SJCRH30 (cell line): Measurements from ENCODE around the gene HS3ST1. TPM values are rescaled to one million over a fixed set of nuclear protein-coding genes. Genes with fewer than 3 reads are reported as not detected.
"Not testable (repeated sequence)": the region's sequence is repeated elsewhere in the genome, so short reads cannot be mapped to it uniquely, and the experiment has no call there.

ENCODE experiments used
- DNase-seq, 2 experiments: peaks; one replicate each; pipeline ENCODE4 v3.0.0-alpha.2; 2015 to 2020
- H3K27ac ChIP-seq: fragments of 250-450 bp; sonication (Bioruptor Pico); 2 replicates; pipeline ENCODE4 v1.5.1; 2020; ENCODE audit warnings: mild to moderate bottlenecking, moderate library complexity
- H3K27me3 ChIP-seq: fragments of 250-450 bp; sonication (Bioruptor Pico); 2 replicates; pipeline ENCODE4 v1.5.1; 2020; ENCODE audit warnings: mild to moderate bottlenecking, moderate library complexity
- H3K36me3 ChIP-seq: fragments of 250-450 bp; sonication (Bioruptor Pico); 2 replicates; pipeline ENCODE4 v1.5.1; 2020; ENCODE audit warnings: mild to moderate bottlenecking, moderate library complexity
- H3K4me1 ChIP-seq: fragments of 250-450 bp; sonication (Bioruptor Pico); 2 replicates; pipeline ENCODE4 v1.5.1; 2020; ENCODE audit warnings: mild to moderate bottlenecking, moderate library complexity
- H3K4me3 ChIP-seq: fragments of 250-450 bp; sonication (Bioruptor Pico); 2 replicates; pipeline ENCODE4 v1.5.1; 2020; ENCODE audit warnings: mild to moderate bottlenecking, moderate library complexity
- H3K9me3 ChIP-seq: fragments of 250-450 bp; sonication (Bioruptor Pico); replicated peaks from 2 replicates; pipeline ENCODE4 v1.5.1; 2020; ENCODE audit warnings: mild to moderate bottlenecking, moderate library complexity
- total RNA-seq: library from RNA; depleted of rRNA; stranded (reverse); fragments of >200 nt; shearing (Covaris generic); gene quantifications from 2 replicates; pipeline ENCODE4 v1.2.3, GENCODE V29; 2014

Gene HS3ST1
- total RNA-seq, 1 experiment from 2014 or later = not detected

DNA sequence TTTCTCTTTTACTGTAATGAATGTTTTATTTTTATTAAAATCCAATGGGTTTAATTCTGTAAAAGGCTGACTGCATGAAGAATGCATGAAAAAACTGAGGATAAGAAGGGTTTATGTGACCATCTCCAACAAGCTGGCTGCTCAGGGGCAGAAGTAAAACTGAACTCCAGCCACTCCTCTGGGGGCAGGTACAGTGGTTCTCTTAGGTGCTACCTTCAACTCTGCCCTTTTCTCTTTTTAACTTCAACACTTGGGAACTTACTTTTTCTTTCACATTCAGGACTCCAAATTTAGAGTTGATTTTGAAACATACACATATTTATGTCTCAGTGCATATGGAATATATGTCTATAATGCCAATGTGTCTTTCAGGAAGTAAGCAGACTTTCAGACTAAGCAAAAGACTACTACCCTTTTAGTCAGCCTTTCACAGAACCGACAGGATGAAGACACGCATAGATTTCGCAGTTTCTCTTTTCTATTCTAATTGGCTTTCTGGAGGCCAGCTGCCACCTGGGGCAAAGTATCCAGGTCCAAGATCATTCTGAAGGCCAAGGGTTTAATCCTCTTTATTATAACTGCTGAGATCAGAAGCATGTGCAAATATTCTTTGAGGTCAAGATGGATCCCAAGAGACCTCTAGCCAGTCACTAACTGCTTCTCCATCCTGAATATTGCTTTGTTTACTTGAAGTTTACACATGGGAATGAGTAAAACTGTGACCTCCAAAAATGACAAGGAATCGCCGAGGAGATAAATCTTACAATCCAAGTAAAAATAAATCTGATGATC lies 30.7 kb downstream of the HS3ST1 start:
- Histone ChIP-seq H3K9me3 (no peaks in the 10 kb centered on the region), H3K4me1 (no peaks in the 10 kb centered on the region), H3K27ac (no peak overlapping the region), H3K36me3 (no peaks in the 10 kb centered on the region), H3K4me3 (no peak overlapping the region), H3K27me3 (no peaks in the 10 kb centered on the region)
- DNase-seq = no peak

DNA sequence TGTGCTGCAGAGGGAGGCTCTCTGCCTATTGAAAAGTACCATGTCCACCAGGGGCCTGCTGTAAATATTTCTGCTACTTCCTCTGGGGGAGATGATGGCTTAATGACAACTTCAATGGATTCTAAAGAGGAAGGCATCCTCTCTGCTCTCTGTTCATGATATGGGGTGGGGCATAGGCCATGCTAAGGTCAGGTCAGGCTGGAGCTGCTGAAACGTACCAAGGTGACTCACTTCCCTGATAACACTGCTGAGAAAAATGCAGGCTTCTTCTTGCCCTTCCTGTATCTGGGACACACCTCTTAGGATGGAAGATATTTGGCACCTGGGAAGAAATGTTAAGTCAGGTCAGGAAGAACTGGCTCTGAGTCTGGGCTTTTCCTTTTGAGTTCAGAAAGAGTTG lies 31.5 kb downstream of the HS3ST1 start:
- no peaks in the 10 kb centered on the region for H3K4me1 ChIP-seq
- H3K27ac ChIP-seq = no peak overlapping the region
- no peak for DNase-seq
- H3K36me3 ChIP-seq = no peaks in the 10 kb centered on the region
- no peaks in the 10 kb centered on the region for H3K27me3 ChIP-seq
- no peaks in the 10 kb centered on the region for H3K9me3 ChIP-seq
- no peak overlapping the region for H3K4me3 ChIP-seq

DNA sequence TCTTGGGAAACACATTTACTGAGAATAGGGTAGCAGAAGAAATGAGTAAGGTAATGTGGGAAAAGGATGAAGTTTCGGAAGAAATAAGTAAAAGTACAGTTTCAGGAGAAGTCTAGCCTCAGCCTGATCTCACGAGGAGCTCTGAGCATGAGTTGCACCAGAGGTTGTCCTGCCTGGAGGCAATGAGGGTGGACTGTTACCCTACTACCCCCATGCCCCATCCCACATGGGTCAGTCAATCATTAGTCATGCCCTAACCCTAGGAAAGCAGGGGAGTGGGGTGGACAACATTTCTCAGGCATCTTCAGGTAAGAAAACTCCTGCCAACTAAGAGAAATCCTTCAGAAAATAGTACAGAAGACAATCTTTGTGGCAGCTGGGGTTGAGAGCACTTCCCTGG lies 35.1 kb downstream of the HS3ST1 start:
- H3K4me1 ChIP-seq = no peaks in the 10 kb centered on the region
- no peaks in the 10 kb centered on the region for H3K27me3 ChIP-seq

DNA sequence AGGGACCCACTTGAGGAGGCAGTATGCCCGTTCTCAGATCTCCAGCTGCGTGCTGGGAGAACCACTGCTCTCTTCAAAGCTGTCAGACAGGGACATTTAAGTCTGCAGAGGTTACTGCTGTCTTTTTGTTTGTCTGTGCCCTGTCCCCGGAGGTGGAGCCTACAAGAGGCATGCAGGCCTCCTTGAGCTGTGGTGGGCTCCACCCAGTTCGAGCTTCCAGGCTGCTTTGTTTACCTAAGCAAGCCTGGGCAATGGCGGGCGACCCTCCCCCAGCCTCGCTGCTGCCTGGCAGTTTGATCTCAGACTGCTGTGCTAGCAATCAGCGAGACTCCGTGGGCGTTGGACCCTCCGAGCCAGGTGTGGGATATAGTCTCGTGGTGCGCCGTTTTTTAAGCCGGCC lies 44.6 kb downstream of the HS3ST1 start:
- H3K27ac ChIP-seq, H3K4me3 ChIP-seq, H3K9me3 ChIP-seq, DNase-seq, H3K4me1 ChIP-seq, H3K36me3 ChIP-seq, H3K27me3 ChIP-seq: not testable (repeated sequence)

More for the DNA sequence above, 35.1 kb downstream of the HS3ST1 start:
- DNase-seq = no peak
- Histone ChIP-seq H3K9me3 (no peaks in the 10 kb centered on the region), H3K4me3 (no peak overlapping the region), H3K36me3 (no peaks in the 10 kb centered on the region), H3K27ac (no peak overlapping the region)

DNA sequence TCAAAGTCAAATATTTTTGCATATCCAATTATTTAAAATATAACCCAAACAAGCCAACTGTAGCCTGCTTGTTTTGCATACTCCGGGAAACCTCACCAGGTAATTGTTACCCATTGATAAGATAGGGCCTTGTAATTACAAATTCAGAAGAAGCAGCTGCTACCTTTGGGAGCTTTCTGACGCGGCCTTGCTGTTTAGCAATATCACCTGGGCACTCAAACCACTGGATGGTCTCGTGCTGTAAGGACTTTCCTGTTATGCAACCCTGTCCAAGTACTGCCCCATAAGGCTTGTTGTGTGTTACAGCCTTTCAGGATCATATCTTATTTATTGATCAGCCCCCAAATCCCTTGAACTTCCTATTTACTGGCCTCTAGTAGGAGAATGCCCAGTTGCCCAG lies 52.1 kb downstream of the HS3ST1 start:
- no peak for DNase-seq
- no peaks in the 10 kb centered on the region for H3K36me3 ChIP-seq

DNA sequence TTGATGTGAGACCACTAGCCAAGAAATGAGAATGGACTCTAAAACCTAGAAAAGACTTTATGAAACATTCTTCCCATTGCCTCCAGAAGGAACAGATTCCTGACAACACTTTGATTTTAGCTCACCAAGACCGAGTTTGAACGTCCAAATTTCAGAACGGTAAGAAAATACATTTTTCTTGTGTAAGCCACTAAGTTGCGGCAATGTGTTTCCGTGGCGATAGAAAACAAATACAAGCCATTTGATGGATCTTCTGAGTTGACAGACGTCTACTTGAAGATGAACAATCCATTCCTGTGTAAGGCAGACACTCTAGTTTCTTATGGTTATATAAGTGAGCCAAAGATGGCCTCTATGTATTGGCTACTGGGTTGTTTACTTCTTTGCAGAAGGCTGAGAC lies 52.5 kb downstream of the HS3ST1 start:
- DNase-seq = no peak
- no peaks in the 10 kb centered on the region for H3K36me3 ChIP-seq
- H3K4me3 ChIP-seq = no peak overlapping the region
- no peaks in the 10 kb centered on the region for H3K4me1 ChIP-seq
- no peaks in the 10 kb centered on the region for H3K27me3 ChIP-seq
- H3K27ac ChIP-seq = no peak overlapping the region
- 0 out of 2 replicates have a peak, but pooled peaks cover 2% of the 10 kb centered on the region for H3K9me3 ChIP-seq

More for the DNA sequence above, 52.1 kb downstream of the HS3ST1 start:
- no peaks in the 10 kb centered on the region for H3K4me1 ChIP-seq
- H3K9me3 ChIP-seq = 0 out of 2 replicates have a peak, but pooled peaks cover 2% of the 10 kb centered on the region
- H3K4me3 ChIP-seq = no peak overlapping the region
- H3K27me3 ChIP-seq = no peaks in the 10 kb centered on the region
- no peak overlapping the region for H3K27ac ChIP-seq

DNA sequence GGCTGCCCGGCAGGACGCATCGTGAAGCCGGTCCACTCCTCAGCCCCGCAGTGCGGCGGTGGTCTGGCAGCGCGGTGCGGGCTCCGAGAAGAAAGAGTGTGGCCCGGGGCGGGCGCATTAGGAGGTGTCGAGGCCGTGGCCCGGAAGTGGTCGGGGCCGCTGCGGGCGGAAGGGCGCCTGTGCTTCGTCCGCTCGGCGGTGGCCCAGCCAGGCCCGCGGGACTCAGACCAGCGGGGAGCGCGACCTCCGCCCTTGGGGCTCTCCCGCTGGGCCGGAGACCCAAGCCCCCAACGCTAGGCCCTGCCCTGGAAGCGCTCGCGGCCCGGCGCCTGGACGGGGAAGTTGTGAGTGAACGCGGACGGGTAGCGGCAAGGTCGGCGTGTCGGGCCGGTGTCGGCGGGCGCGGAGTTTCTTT lies 60.0 kb downstream of the HS3ST1 start:
- H3K4me1 ChIP-seq = no peaks in the 10 kb centered on the region
- H3K27me3 ChIP-seq = no peaks in the 10 kb centered on the region
- no peaks in the 10 kb centered on the region for H3K36me3 ChIP-seq
- DNase-seq = no peak
- no peak overlapping the region for H3K4me3 ChIP-seq
- H3K9me3 ChIP-seq = no peaks in the 10 kb centered on the region
- no peak overlapping the region for H3K27ac ChIP-seq

DNA sequence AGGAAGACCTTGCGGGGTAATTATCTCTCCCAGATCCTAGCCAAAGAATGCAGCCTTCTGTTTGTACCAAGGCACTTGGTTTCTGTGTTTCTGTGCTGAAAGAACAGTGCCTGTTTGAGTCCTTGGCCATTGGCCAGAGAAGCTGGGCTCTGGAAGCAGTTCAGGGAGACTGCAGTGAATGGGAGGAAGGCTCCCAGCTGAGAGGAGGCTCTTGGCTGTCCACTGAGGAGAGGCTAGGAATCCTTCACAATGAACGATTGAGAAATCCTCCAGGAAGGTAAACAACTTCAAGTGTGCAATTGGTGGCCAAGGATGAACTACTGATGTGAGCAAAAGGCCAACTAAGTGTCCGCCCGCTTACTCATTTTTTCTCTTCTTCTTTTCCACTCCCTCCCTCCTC lies 61.3 kb downstream of the HS3ST1 start:
- Histone ChIP-seq H3K27ac (no peak overlapping the region), H3K4me3 (no peak overlapping the region), H3K9me3 (no peaks in the 10 kb centered on the region), H3K4me1 (no peaks in the 10 kb centered on the region), H3K27me3 (no peaks in the 10 kb centered on the region), H3K36me3 (no peaks in the 10 kb centered on the region)
- DNase-seq = peak in 1 of 2 experiments; percentile 11

DNA sequence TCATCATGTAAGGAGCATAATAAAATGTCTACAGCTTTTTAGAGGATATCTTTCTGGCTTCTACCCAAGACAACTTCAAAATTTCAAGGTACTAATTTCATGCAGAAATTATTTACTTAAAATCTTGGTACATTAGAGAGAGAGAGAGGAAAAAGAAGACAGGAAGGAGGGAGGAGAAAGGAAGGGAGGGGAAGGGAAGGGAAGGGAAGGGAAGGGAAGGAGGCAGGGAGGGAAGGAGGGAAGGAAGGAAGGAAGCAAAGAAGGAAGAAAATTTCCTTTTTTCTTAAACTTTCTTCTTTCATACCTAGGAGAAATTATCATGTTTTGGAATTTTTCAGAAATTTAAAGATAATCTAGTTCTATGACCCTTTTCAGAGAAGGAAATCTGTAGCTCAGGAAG lies 61.8 kb downstream of the HS3ST1 start:
- DNase-seq = no peak
- H3K4me3 ChIP-seq = no peak overlapping the region
- no peaks in the 10 kb centered on the region for H3K36me3 ChIP-seq
- H3K9me3 ChIP-seq = no peaks in the 10 kb centered on the region
- H3K27ac ChIP-seq = no peak overlapping the region
- no peaks in the 10 kb centered on the region for H3K27me3 ChIP-seq
- no peaks in the 10 kb centered on the region for H3K4me1 ChIP-seq

DNA sequence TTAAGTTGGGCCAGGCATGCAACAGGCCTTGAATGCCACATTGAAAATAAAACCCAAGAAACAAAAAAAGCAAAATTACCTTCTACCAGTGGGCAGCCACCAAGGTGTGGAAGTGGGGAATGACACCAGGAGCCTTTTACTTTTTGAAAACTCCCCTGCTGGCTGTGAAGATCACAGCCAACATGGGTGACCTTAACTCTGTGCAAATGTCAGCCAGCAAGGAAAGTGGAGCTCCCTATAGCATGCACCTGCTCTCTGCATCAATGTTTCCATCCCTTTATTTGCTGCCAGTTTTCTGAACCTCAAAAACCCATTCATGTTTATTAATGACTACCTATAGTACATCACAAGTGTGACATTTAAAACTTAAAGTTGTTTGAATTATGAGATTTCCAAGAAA lies 63.7 kb downstream of the HS3ST1 start:
- Histone ChIP-seq H3K4me1 (no peaks in the 10 kb centered on the region), H3K27me3 (no peaks in the 10 kb centered on the region), H3K36me3 (no peaks in the 10 kb centered on the region), H3K9me3 (no peaks in the 10 kb centered on the region), H3K4me3 (no peak overlapping the region), H3K27ac (no peak overlapping the region)
- no peak for DNase-seq

DNA sequence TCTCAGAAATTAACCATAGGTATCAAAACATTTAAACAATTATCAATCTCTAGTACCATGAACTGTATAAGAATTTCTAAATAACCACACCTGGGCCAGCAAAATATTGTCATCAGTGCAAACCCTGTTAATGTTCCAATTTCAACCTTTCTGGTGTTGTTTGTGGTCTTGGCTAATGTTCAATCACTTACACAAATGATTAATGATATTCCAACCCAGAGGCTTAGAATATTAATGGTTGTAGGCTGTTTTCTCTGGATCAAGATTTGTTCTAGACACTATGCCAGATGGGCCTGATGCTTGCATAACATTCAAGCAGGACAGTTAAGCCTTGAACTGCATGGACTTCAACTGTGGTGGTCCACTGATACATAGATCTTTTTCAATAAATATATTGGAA lies 69.1 kb downstream of the HS3ST1 start:
- no peak for DNase-seq
- no peaks in the 10 kb centered on the region for H3K4me1 ChIP-seq
- H3K27me3 ChIP-seq = no peaks in the 10 kb centered on the region
- no peak overlapping the region for H3K4me3 ChIP-seq
- no peaks in the 10 kb centered on the region for H3K9me3 ChIP-seq
- H3K36me3 ChIP-seq = no peaks in the 10 kb centered on the region
- no peak overlapping the region for H3K27ac ChIP-seq

DNA sequence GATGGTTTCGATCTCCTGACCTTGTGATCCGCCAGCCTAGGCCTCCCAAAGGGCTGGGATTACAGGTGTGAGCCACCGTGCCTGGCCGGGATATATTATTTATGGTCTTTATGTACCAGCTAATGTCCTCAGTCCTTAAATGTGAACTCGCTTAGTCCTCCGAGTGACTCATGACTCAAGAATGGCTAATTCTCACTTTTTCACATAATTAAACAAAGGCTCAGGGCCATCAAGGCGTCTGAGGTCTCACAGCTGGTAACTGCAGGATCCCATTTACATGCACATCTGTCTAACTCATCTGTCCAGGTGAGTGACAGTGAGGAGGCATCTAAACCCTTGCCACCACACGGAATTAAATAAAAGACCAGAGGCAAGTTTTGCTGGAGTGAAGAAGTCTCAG lies 73.5 kb downstream of the HS3ST1 start:
- no peak overlapping the region for H3K4me3 ChIP-seq
- no peak for DNase-seq
- H3K27ac ChIP-seq = no peak overlapping the region
- no peaks in the 10 kb centered on the region for H3K9me3 ChIP-seq
- no peaks in the 10 kb centered on the region for H3K27me3 ChIP-seq
- H3K4me1 ChIP-seq = no peaks in the 10 kb centered on the region
- no peaks in the 10 kb centered on the region for H3K36me3 ChIP-seq

DNA sequence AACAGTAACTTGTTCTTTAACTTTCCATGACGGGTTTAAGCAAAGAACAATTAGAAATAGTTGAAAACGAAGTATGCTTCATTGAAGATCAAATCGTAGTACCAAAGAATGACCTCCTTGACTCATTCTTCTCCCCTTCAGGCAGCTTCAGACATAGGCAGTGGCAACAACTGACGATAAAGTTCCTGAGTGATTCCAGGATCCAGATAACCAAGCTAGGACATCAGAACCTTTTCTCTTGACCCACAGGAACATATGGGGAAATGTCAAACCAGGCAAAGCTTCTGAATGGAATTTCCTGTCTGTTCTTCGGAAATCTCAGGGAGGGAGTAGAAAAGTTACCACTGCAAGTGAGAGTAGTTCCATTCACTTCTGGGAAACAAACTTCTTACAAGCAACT lies 74.2 kb downstream of the HS3ST1 start:
- Histone ChIP-seq H3K9me3 (no peaks in the 10 kb centered on the region), H3K27me3 (no peaks in the 10 kb centered on the region), H3K4me3 (no peak overlapping the region), H3K27ac (no peak overlapping the region), H3K4me1 (no peaks in the 10 kb centered on the region), H3K36me3 (no peaks in the 10 kb centered on the region)
- DNase-seq = no peak

DNA sequence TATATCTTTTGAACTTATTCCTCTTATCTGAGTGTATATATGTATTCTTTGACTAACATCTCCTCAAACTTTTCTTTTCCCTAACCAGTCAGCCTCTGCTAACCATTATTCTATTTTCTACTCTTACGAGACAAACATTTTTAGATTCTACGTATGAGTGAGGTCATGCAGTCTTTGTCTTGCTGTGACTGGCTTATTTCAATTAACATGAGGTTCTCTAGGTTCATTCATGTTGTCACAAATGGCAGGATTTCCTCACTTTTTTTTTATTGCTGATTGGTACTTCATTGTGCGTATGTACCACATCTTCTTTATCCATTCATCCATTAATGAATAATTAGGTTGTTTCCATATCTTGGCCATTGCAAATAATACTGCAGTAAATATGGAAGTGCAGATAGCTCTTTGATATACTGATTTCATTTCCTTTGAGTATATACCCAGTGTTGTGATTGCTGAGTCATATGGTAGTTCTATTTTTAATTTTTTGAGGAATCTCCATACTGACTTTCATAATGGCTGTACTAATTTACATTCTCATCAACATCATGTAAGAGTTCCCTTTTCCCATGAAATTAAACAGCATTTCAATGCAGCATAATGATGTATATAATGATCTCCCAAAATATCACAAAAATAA lies 80.1 kb downstream of the HS3ST1 start:
- Histone ChIP-seq H3K36me3 (no peaks in the 10 kb centered on the region), H3K4me1 (no peaks in the 10 kb centered on the region)
- no peak for DNase-seq

DNA sequence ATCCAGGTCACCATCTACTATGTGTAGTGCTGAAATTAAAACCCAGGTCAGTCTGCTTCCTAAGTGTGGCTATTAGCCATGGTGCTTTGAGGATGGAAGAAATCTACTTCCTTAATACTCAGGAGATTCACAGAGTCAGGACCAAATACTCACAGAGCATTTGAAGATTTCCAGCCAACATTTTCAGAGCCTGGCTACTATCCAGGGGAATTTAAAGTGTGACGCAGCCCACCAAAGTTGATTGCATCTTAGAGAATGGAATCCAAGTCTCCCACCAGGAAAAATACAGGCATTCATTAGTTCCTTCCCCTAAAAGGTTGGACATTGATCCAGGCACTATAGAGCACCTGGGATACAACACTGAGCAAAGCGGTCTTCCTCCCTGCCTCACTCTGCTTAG lies 83.8 kb downstream of the HS3ST1 start:
- no peak overlapping the region for H3K4me3 ChIP-seq
- no peak for DNase-seq
- no peak overlapping the region for H3K27ac ChIP-seq
- no peaks in the 10 kb centered on the region for H3K27me3 ChIP-seq
- no peaks in the 10 kb centered on the region for H3K36me3 ChIP-seq
- no peaks in the 10 kb centered on the region for H3K4me1 ChIP-seq
- no peaks in the 10 kb centered on the region for H3K9me3 ChIP-seq

More for the DNA sequence above, 80.1 kb downstream of the HS3ST1 start:
- no peaks in the 10 kb centered on the region for H3K9me3 ChIP-seq
- H3K27ac ChIP-seq = no peak overlapping the region
- no peaks in the 10 kb centered on the region for H3K27me3 ChIP-seq
- H3K4me3 ChIP-seq = no peak overlapping the region

DNA sequence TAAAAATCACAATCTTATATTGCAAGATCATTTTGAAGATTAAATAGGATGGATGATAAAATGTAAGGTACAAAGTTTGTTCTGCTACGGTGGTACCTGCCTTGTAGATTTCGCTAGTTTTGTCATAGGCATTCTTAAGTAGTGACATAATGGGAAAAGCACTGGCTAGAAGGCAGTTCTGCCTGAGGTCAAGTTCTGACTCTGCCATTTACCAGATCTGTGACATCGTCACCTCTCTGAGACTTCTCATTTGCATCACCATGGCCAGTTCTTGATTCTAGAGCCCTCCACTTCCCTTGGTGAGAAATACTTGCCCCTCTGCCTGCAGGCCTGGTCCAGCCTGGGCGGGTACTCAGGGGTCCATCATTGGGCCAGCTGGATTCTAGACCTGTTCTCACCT lies 85.2 kb downstream of the HS3ST1 start:
- Histone ChIP-seq H3K9me3 (no peaks in the 10 kb centered on the region), H3K27me3 (no peaks in the 10 kb centered on the region), H3K36me3 (no peaks in the 10 kb centered on the region), H3K4me3 (no peak overlapping the region), H3K27ac (no peak overlapping the region), H3K4me1 (no peaks in the 10 kb centered on the region)
- DNase-seq = no peak
